GM12891 (cell line): ENCODE data around the gene GNPTG.
"Not testable (repeated sequence)": the region's sequence is repeated elsewhere in the genome, so short reads cannot be mapped to it uniquely, and the experiment has no call there.

ENCODE experiments used
- DNase-seq: peaks from one replicate; pipeline ENCODE4 v3.0.0; 2011; ENCODE audit warnings: low spot score; ENCODE audit not compliant: insufficient read length
- FAIRE-seq: peaks from 2 replicates; lab custom pipeline; 2011; peaks lifted over from hg19 to GRCh38; lab: Jason Lieb, UNC
- PAX5 ChIP-seq: IDR thresholded peaks from 2 replicates; pipeline ENCODE4 v1.6.1; 2011; ENCODE audit warnings: low read length, moderate library complexity, mild to moderate bottlenecking; ENCODE audit not compliant: insufficient read depth, severe bottlenecking
- POLR2A ChIP-seq: IDR thresholded peaks from 2 replicates; pipeline ENCODE4 v1.6.1; 2011; ENCODE audit warnings: low read depth, low read length, control low read depth
- POLR2AphosphoS5 ChIP-seq: IDR thresholded peaks from 2 replicates; pipeline ENCODE4 v1.6.1; 2011; ENCODE audit warnings: low read depth, low read length, control low read depth
- POU2F2 ChIP-seq: IDR thresholded peaks from 2 replicates; pipeline ENCODE4 v1.6.1; 2011; ENCODE audit warnings: low read depth, mild to moderate bottlenecking, control low read depth, low read length, moderate library complexity
- SPI1 ChIP-seq: IDR thresholded peaks from 2 replicates; pipeline ENCODE4 v1.6.1; 2011; ENCODE audit warnings: low read depth, low read length, control low read depth
- TAF1 ChIP-seq: IDR thresholded peaks from 2 replicates; pipeline ENCODE4 v1.6.1; 2011; ENCODE audit warnings: low read depth, low read length, control low read depth

Gene GNPTG

DNA sequence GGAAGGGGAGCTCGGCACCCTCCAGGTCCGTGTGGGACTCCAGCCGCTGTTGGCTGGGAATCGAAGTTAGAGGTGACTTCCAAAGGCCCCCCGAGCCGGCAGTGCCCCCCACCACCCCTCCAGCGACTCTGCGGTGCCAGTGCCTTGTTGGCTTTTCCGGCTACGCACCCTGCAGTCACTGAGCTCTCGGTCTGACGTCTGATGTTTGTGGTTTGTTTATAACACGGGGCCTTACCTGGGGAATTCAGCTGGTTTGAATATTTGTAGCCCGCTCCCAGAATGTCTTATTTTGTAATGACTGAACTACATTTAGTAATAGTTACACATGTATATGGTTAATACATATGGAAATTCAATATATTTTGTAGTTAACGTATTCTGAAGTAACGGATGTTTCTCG is 25.3 kb upstream of the GNPTG start:
- TF ChIP-seq POLR2A, result no peak; the same call in 1 of the 2 replicates
- TF ChIP-seq TAF1, result no peak
- TF ChIP-seq PAX5, result no peak
- TF ChIP-seq SPI1, result no peak
- TF ChIP-seq POU2F2, result no peak
- no peak for TF ChIP-seq POLR2AphosphoS5
- no peak for FAIRE-seq

DNA sequence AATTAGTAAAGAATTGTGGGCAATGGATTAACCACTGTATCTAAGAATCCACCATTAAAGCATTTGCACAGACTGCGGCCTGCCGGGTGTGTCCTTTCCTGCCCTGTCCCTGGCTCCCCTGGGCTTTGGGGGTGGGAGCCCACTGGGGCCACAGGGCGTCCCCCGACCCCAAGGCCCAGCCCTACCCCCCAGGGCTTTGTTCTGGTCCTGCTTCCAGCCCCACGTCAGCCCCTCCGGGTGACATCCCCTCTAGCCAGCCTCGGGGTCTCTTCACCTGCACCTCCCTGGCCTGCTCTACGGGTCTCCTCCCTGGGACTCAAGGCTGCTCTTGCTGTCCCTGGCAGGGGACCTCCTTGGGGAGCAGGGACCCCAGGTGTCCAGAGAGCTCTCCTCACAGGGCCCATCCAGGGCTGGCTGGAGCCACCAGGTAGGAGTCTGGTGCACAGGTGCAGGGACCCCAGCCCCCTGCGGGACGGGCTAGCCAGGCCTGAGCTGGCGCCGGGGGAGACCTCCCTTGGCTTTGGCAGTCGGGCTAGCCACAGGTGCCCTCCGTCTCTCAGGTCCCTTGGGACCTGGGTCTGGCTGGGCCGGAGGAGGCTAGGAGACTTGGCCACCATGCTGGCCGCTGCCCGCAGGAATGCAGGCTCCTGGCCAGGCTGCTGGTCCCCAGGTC is 24.6 kb upstream of the GNPTG start:
- FAIRE-seq (no peak), DNase-seq (no peak)
- no peak for TF ChIP-seq POU2F2
- TF ChIP-seq POLR2A, result no peak; the same call in 1 of the 2 replicates
- no peak for TF ChIP-seq TAF1
- no peak for TF ChIP-seq PAX5
- no peak for TF ChIP-seq SPI1
- TF ChIP-seq POLR2AphosphoS5, result no peak

More for the DNA sequence above, 25.3 kb upstream of the GNPTG start:
- no peak for DNase-seq

DNA sequence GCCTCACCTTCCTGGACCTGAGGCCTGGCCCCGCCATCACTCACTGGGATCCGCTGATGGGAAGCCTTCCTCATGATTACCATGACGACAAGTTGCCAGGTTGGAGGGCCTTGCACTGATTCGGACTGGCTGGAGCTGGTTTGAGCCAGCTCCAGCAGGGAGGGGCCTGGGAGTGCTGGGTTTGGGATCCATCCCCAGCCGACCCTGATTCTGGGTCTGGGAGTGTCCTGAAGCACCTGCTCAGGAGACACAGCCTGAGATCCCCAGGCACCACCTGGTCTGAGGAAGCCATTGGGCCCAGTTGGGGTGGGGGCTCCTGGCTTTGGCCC is 24.1 kb upstream of the GNPTG start:
- DNase-seq (no peak), FAIRE-seq (no peak)
- TF ChIP-seq PAX5, result no peak
- TF ChIP-seq SPI1, result no peak
- no peak for TF ChIP-seq TAF1
- no peak for TF ChIP-seq POLR2A
- TF ChIP-seq POU2F2, result no peak
- TF ChIP-seq POLR2AphosphoS5, result no peak

DNA sequence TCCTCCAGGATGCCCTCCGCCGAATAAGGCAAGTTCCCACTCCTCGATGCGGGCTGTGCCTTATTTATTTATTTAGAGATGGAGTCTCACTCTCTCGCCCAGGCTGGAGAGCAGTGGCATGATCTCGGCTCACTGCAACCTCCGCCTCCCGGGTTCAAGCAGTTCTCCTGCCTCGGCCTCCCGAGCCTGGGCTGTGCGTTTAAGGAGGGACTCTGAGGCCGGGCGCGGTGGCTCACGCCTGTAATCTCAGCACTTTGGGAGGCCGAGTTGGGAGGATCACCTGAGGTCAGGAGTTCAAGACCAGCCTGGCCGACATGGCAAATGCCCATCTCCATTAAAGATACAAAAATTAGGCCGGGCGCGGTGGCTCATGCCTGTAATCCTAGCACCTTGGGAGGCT is 23.6 kb upstream of the GNPTG start:
- DNase-seq, FAIRE-seq: not testable (repeated sequence)

DNA sequence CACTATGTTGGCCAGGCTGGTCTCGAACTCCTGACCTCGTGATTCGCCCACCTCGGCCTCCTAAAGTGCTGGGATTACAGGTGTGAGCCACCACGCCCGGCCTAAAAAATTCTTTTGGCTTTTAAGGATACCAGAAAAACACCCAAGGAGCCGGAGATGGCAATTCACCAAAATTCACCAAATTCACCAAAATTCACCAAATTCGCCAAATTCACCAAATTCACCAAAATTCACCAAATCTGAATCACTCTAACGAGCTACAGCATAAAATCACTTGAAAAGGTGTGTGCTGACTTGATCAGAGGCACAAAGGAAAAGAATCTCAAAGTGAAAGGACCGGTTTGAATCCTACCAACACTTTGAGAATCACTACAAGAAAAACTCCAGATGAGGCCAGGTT is 22.8 kb upstream of the GNPTG start:
- FAIRE-seq, DNase-seq: not testable (repeated sequence)

DNA sequence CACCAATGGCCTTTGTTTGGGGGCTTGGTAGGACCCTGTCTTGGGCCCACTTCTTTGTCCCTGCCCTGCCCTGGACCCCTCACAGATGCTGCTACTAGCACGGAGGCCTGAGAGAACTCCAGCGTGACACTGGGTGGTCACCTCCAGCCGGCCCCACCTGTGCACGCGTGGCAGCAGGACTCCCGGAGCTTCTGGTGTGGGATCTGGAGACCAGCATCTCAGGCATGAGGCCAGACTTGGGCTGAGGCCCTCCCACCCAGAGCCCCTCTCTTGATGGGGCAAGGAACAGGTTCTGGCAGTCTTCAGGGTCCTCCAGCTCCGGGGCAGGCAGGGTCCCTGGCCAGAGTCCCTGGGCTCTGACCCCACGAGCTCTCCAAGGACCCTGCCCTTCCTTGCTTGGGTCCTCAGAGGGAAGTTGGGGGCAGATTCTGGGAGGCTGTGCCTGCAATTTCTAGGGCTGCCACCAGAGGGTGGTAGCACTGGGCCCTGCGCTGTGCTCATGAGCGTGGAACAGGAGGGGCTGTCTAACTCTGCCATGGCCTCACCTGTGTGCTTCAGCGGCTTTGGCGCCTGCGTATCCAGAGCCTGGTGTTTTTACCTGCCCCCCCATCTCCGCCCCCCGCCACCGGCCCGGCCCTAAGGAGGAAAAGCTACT is 21.3 kb upstream of the GNPTG start:
- no peak for DNase-seq
- no peak for FAIRE-seq
- TF ChIP-seq POLR2AphosphoS5 (no peak), PAX5 (no peak), POLR2A (no peak), POU2F2 (no peak), TAF1 (no peak), SPI1 (no peak)

DNA sequence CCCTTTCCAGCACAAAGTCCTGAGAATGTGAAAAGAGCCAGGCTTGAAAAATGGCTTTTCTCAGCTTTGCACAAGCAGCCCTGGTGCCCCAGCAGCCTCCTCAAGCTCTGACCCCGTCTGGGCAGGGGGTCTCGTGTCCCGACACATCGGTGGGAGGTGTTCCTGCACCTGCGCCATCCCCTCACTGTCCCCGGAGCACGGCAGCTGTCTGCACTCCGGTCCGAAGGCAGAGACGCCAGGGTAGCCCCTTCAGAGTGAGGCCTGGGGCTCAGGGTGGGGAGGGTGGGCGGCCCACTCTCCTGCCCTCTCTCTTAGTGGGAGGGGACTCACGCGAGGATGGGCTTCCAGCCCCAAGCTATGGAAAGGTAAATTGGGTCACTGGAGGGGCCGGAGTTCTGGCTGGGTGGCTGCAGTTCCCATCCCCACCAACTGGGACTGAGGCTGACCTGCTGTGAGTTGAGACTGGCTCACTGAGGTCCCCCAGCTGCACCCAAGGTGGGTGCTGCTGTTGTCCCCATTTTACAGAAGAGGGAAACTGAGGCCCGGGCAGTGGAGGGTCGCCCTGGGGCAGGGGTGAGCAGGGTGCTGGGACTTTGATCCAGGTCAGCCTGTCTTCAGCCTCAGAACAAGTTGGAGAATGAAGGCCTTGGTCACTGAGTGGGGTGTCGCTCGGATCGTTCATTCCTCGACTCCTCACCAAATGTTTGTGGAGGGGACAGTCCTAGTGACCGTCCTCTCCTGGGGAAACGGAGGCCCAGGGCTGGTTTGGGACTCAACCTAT is 20.6 kb upstream of the GNPTG start:
- FAIRE-seq (no peak), DNase-seq (no peak)
- TF ChIP-seq SPI1, result no peak
- TF ChIP-seq POU2F2, result no peak
- TF ChIP-seq TAF1, result no peak
- TF ChIP-seq POLR2A, result no peak
- TF ChIP-seq PAX5, result no peak
- TF ChIP-seq POLR2AphosphoS5, result no peak

DNA sequence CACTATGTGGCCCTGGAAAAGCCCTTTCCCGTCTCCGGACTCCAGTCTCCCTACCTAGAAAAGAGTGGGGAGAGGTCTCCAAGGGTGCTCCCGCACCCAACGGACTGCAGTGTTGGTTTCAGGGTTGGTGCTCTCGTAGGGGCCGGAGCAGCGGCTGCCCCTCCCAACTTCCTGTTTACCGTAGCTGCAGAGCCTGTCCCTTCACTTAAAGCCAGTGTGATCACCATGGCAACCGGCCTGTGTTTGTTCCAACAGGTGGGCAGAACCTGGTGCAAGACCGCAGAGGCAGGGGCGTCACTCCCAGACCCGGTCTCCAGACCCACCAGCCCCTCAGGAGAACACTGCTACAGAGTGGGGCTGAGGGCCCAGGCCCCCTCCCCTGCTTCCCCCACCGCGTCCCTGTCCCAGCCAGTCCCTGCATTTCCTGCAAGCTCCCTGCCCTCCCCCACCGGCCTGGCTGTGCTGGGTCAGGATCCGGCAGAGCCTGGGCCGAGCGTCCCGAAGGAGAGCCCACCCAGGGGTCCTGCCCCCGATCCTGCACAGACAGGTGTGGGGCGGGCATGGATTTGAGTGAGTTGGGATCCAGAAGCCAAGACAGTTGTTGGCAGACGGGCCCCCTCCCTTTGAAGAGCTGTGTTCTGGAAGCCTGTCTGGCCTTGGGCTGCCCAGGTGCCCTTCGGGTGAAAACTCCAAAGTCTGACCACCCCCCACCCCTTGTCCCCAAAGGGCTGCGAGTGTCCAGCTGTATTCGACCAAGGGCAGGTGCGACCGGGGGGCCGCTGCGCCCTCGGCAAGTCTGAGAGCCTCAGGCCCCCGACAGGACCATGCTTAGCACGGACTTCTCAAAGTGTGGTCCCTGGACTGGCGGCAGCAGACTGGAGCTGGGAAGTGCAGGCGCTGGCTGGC is 19.8 kb upstream of the GNPTG start:
- TF ChIP-seq POLR2A, result no peak
- no peak for TF ChIP-seq POU2F2
- TF ChIP-seq SPI1, result peak; percentile 37
- peak; percentile 92 for DNase-seq
- peak; percentile 93 for FAIRE-seq

DNA sequence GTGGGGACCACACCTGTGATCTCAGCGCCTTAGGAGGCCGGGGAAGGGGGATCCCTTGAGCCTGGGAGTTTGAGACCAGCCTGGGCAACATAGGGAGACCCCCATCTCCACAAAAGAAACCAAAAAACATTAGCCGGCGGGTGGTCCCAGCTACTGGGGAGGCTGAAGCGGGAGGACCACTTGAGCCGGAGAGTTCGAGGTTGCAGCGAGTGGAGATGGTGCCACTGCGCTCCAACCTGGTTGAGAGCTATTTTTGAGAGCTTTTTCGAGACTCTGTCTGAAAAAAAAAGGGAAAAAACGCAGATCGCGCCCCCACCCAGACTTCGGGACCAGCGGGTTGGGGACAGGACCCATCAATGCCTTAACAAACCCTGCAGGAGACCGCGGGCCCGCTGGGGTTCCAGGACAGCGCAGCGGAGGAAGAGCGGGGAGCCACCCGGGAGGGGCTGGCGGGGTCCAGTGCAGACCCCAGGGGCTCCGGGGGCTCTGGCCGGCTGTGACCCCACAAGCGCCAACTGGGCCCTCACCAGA is 19.0 kb upstream of the GNPTG start:
- FAIRE-seq, result no peak
- no peak for TF ChIP-seq POLR2A
- no peak for TF ChIP-seq POLR2AphosphoS5
- no peak for TF ChIP-seq POU2F2
- TF ChIP-seq TAF1, result no peak
- no peak for TF ChIP-seq SPI1
- no peak for TF ChIP-seq PAX5
- no peak for DNase-seq
